Neuronal stem cell (in vitro differentiated cells): ENCODE results near the gene RALGPS1.
A peak's percentile ranks its signal among the peaks of the same experiment; 100 is the strongest.

Experiments
- DNase-seq: peaks from one replicate; pipeline ENCODE4 v3.0.0-alpha.2; 2013; ENCODE audit warnings: low spot score
- H2AFZ ChIP-seq: one replicate; pipeline ENCODE4 v1.6.1; 2013; ENCODE audit warnings: mild to moderate bottlenecking, low read length, inconsistent platforms
- H2AK5ac ChIP-seq: 2 replicates; pipeline ENCODE4 v1.6.1; 2013; ENCODE audit warnings: low read depth, mild to moderate bottlenecking, inconsistent platforms, low read length, moderate library complexity, mixed read lengths
- H2BK120ac ChIP-seq: 2 replicates; pipeline ENCODE4 v1.6.1; 2013; ENCODE audit warnings: low read depth, mild to moderate bottlenecking, inconsistent platforms, low read length, moderate library complexity, mixed read lengths
- H2BK12ac ChIP-seq: one replicate; pipeline ENCODE4 v1.6.1; 2013; ENCODE audit warnings: low read length, inconsistent platforms
- H2BK15ac ChIP-seq: 2 replicates; pipeline ENCODE4 v1.6.1; 2013; ENCODE audit warnings: mild to moderate bottlenecking, low read length, inconsistent platforms, mixed read lengths
- H2BK5ac ChIP-seq: one replicate; pipeline ENCODE4 v1.6.1; 2013; ENCODE audit warnings: inconsistent platforms, mild to moderate bottlenecking, low read length, moderate library complexity
- H3K14ac ChIP-seq: one replicate; pipeline ENCODE4 v1.6.1; 2013; ENCODE audit warnings: low read length, inconsistent platforms
- H3K18ac ChIP-seq: 2 replicates; pipeline ENCODE4 v1.6.1; 2013; ENCODE audit warnings: low read length, inconsistent platforms
- H3K23ac ChIP-seq: 2 replicates; pipeline ENCODE4 v1.6.1; 2013; ENCODE audit warnings: low read depth, mild to moderate bottlenecking, mixed read lengths, low read length, inconsistent platforms; ENCODE audit not compliant: poor library complexity
- H3K27ac ChIP-seq: replicated peaks from 3 replicates; pipeline ENCODE4 v1.5.1; 2013; ENCODE audit warnings: low read length, inconsistent platforms
- H3K27me3 ChIP-seq, 3 experiments: 2 replicates each; pipeline ENCODE4 v1.6.1; 2013; ENCODE audit warnings: low read length in 3 of 3, mild to moderate bottlenecking in 2 of 3, inconsistent platforms in 1 of 3, low read depth in 1 of 3, mixed read lengths in 1 of 3, moderate library complexity in 1 of 3; ENCODE audit not compliant: control insufficient read depth in 3 of 3, insufficient read depth in 3 of 3
- H3K36me3 ChIP-seq, 2 donors: replicated peaks in 1 of 2; 2 replicates each; pipeline ENCODE4 v1.6.1; 2013; ENCODE audit warnings: low read length in 2 of 2; ENCODE audit not compliant: control insufficient read depth in 2 of 2, insufficient read depth in 2 of 2
- H3K4ac ChIP-seq: 2 replicates; pipeline ENCODE4 v1.6.1; 2013; ENCODE audit warnings: inconsistent platforms, mild to moderate bottlenecking, low read length, moderate library complexity
- H3K4me1 ChIP-seq, 2 donors: 1 replicate in 1 of 2; 2 replicates in 1 of 2; pipeline ENCODE4 v1.6.1; 2013; ENCODE audit warnings: low read length in 2 of 2, low read depth in 1 of 2; ENCODE audit not compliant: control insufficient read depth in 2 of 2, insufficient read depth in 1 of 2
- H3K4me2 ChIP-seq: one replicate; pipeline ENCODE4 v1.6.1; 2013; ENCODE audit warnings: mild to moderate bottlenecking, low read length, inconsistent platforms; ENCODE audit not compliant: insufficient read depth, poor library complexity, severe bottlenecking
- H3K4me3 ChIP-seq, 2 donors: 2 replicates each; pipeline ENCODE4 v1.5.1; 2013; ENCODE audit warnings: low read length in 2 of 2, mild to moderate bottlenecking in 2 of 2, inconsistent platforms in 1 of 2, moderate library complexity in 1 of 2
- H3K79me1 ChIP-seq: one replicate; pipeline ENCODE4 v1.6.1; 2013; ENCODE audit warnings: low read depth, mild to moderate bottlenecking, inconsistent platforms, low read length, moderate library complexity
- H3K9ac ChIP-seq: one replicate; pipeline ENCODE4 v1.6.1; 2013; ENCODE audit warnings: mild to moderate bottlenecking, low read depth, low read length, inconsistent platforms; ENCODE audit not compliant: poor library complexity
- H3K9me3 ChIP-seq, 2 donors: replicated peaks in 1 of 2; 2 replicates each; pipeline versions ENCODE3 to v1.6.1; 2013; ENCODE audit warnings: low read length in 2 of 2, mild to moderate bottlenecking in 2 of 2, inconsistent platforms in 1 of 2, low read depth in 1 of 2, mixed read lengths in 1 of 2, moderate library complexity in 1 of 2; ENCODE audit not compliant: control insufficient read depth in 2 of 2, insufficient read depth in 1 of 2
- H4K8ac ChIP-seq: one replicate; pipeline ENCODE4 v1.6.1; 2013; ENCODE audit warnings: low read depth, mild to moderate bottlenecking, inconsistent platforms, low read length, moderate library complexity
- H4K91ac ChIP-seq: one replicate; pipeline ENCODE4 v1.6.1; 2013; ENCODE audit warnings: low read length, low read depth, mild to moderate bottlenecking, inconsistent platforms; ENCODE audit not compliant: poor library complexity
- WGBS, 2 donors: extraction: QIAGEN DNeasy Blood & Tissue Kit; methylation state at CpG; one replicate each; pipeline ENCODE4 v1.1.7; 2013; ENCODE audit warnings: missing lambda C conversion rate in 2 of 2, mixed read lengths in 1 of 2; ENCODE audit not compliant: insufficient read length in 2 of 2, insufficient replicate concordance in 1 of 2; ENCODE audit errors: extremely low coverage in 2 of 2; 5-methylcytosine and 5-hydroxymethylcytosine counted together

Gene RALGPS1

DNA sequence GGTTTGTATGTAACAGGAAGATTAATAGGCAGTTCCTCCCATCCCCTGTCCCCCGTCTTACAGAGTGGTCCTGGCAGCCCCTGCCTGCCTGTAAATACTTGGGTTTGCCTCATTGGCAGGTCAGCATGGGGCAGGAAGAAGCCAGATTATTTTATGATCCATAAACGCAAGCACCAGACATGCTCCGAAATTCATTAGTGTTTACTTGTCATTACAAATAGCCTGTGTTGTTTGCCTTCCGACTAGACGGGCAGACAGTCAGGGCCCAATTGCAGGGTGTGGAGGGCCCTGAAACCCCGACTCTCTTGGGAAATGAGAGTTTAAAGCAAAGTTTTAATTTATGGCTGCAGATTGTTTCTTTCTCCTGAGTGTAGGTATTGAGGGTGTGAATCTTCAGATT, 97.2 kb downstream of the RALGPS1 start:
- Histone ChIP-seq H3K9me3 (peaks cover 0 to 1% of the 10 kb centered on the region in 2 donors), H2AFZ (no peak overlapping the region), H2BK12ac (no peak overlapping the region), H2BK5ac (no peak overlapping the region), H4K91ac (no peak overlapping the region), H3K79me1 (no peaks in the 10 kb centered on the region), H2BK15ac (no peak overlapping the region), H3K4ac (no peak overlapping the region), H2AK5ac (no peak overlapping the region), H3K18ac (no peak overlapping the region), H3K36me3 (no peaks in the 10 kb centered on the region), H3K4me3 (no peak overlapping the region), H3K14ac (no peak overlapping the region), H3K23ac (no peak overlapping the region), H3K27me3 (peaks cover 0 to 16% (median 0%) of the 10 kb centered on the region in 3 experiments), H3K27ac (no peak overlapping the region), H4K8ac (peak overlapping the region; percentile 77), H3K4me2 (no peak overlapping the region), H3K4me1 (peaks cover 2 to 23% of the 10 kb centered on the region in 2 donors), H2BK120ac (no peak overlapping the region), H3K9ac (no peak overlapping the region)
- WGBS, 2 donors = no CpG with 5 or more reads among the region's 6 CpGs
- no peak for DNase-seq

DNA sequence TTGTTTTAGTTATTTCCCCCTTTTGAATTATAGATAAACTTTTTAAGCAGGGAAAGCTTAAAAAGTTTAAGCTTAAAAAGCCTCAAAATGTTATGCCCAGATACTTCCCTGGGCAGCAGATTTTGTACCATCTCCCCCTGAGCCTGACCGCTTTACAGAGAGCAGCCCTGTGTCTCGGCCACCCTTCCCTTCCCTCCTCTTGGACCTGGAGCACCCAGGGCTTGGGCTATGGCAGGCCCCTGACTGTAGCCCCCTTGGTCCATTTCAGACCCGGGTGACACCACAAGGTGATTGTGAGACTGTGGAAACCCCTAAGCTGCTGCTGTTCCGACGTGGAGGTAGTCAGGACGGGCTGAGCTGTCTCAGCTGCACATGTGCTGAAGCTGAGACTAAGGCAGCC, 97.7 kb downstream of the RALGPS1 start:
- Histone ChIP-seq H3K9me3 (peaks cover 0 to 1% of the 10 kb centered on the region in 2 donors), H3K23ac (no peak overlapping the region), H3K27ac (no peak overlapping the region), H3K9ac (no peak overlapping the region), H3K79me1 (no peaks in the 10 kb centered on the region), H2BK15ac (no peak overlapping the region), H2BK12ac (no peak overlapping the region), H3K4me1 (peaks cover 2 to 18% of the 10 kb centered on the region in 2 donors), H3K27me3 (peaks cover 0 to 16% (median 0%) of the 10 kb centered on the region in 3 experiments), H3K4ac (no peak overlapping the region), H4K91ac (no peak overlapping the region), H2BK120ac (no peak overlapping the region), H2AK5ac (no peak overlapping the region), H3K36me3 (no peaks in the 10 kb centered on the region), H3K18ac (peak overlapping the region; percentile 27), H3K4me3 (no peak overlapping the region), H2AFZ (no peak overlapping the region), H4K8ac (no peak overlapping the region), H2BK5ac (no peak overlapping the region), H3K14ac (peak overlapping the region; percentile 49), H3K4me2 (no peak overlapping the region)
- no CpG with 5 or more reads among the region's 6 CpGs for WGBS, 2 donors
- DNase-seq = no peak

DNA sequence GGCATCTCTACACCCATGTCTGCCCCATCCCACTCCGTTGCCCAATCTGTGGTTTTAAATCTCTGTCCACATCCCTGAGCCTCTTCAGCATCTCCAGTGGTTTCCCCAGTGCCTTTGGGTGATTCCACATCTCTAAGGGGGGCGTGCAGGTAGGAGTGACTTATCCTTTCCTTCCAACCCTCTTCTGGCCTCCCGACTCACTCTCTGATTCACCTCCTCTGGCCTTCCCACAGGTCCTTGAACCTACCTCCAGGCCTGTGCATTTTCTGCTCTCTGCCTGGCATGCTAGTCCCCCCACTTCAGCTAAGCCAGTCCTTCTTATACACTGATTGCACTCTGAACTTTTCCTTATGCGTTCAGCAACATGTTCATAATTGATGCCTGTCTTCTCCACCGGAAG, 99.0 kb downstream of the RALGPS1 start:
- Histone ChIP-seq H3K79me1 (no peaks in the 10 kb centered on the region), H3K18ac (no peak overlapping the region), H3K36me3 (no peaks in the 10 kb centered on the region), H3K27ac (no peak overlapping the region), H2BK15ac (no peak overlapping the region), H3K23ac (no peak overlapping the region), H3K4ac (no peak overlapping the region), H3K4me2 (no peak overlapping the region), H3K9ac (no peak overlapping the region), H2BK5ac (no peak overlapping the region), H2BK12ac (no peak overlapping the region), H2AFZ (no peak overlapping the region), H4K91ac (no peak overlapping the region), H3K4me1 (peaks cover 2 to 12% of the 10 kb centered on the region in 2 donors), H3K27me3 (peaks cover 0 to 16% (median 0%) of the 10 kb centered on the region in 3 experiments), H2AK5ac (no peak overlapping the region), H3K4me3 (no peak overlapping the region), H3K9me3 (peaks cover 0 to 1% of the 10 kb centered on the region in 2 donors), H2BK120ac (no peak overlapping the region), H4K8ac (no peak overlapping the region), H3K14ac (peak overlapping the region; percentile 42)
- WGBS, 2 donors = no CpG with 5 or more reads among the region's 5 CpGs
- no peak for DNase-seq

DNA sequence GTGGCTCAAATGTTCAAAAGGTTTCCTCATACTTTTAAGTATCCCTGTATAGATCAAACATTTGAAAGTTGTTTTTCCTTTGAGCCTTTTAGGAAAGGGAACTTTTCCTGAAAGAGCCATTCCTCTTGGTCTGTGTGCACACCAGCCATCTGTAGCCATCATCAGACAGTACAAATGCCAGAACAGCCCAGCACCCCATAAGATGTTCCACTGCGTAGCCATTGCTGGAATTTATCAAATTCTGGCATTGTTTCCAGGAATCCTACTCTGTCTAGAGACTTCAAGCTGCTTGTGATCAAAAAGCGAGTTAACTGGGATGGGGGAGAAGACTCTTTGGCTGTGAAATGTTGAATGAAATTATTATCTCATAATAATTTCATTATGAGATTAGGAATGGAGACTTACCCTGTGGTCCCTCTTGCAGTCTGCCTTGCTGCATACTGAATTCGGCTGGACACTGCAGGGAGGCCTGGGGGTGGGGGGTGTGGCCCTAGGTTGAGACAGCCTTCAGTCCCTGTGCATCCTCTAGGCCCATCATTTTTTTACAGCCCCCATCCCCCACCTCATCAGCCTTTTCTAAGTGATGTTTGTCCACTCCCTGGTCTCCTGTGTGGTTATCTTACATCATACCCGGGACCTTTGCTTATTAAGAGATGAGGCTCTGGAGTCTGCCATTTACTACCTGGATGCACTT, 99.8 kb downstream of the RALGPS1 start:
- no peaks in the 10 kb centered on the region for H3K36me3 ChIP-seq
- peaks cover 2 to 12% of the 10 kb centered on the region in 2 donors for H3K4me1 ChIP-seq
- H3K14ac ChIP-seq = no peak overlapping the region
- no peak overlapping the region for H3K4ac ChIP-seq
- H2BK5ac ChIP-seq = no peak overlapping the region
- no peak overlapping the region for H2BK12ac ChIP-seq
- H4K8ac ChIP-seq = no peak overlapping the region
- no peak for DNase-seq
- no peak overlapping the region for H2AFZ ChIP-seq
- H3K4me2 ChIP-seq = no peak overlapping the region
- H2BK120ac ChIP-seq = no peak overlapping the region
- H3K18ac ChIP-seq = no peak overlapping the region
- H3K23ac ChIP-seq = no peak overlapping the region
- H2AK5ac ChIP-seq = no peak overlapping the region
- WGBS, 2 donors = no CpG with 5 or more reads among the region's 4 CpGs
- no peak overlapping the region for H3K9ac ChIP-seq
- no peaks in the 10 kb centered on the region for H3K79me1 ChIP-seq
- no peak overlapping the region for H2BK15ac ChIP-seq
- peaks cover 0 to 1% of the 10 kb centered on the region in 2 donors for H3K9me3 ChIP-seq
- no peak overlapping the region for H4K91ac ChIP-seq
- H3K27ac ChIP-seq = no peak overlapping the region
- H3K27me3 ChIP-seq = peaks cover 0 to 12% (median 0%) of the 10 kb centered on the region in 3 experiments
- H3K4me3 ChIP-seq = no peak overlapping the region
